HepG2 (cell line): ENCODE data around the gene POLR1H. TPM values are rescaled to one million over a fixed set of nuclear protein-coding genes. Genes with fewer than 3 reads are reported as not detected.

ENCODE experiments used
- ARID3A ChIP-seq: IDR thresholded peaks from 2 replicates; pipeline ENCODE4 v1.6.1; 2012; ENCODE audit warnings: low read depth, low read length, improper control_type of control experiment
- ATF4 ChIP-seq, 2 experiments: fragments of 450-650 bp in 1 of 2; sonication (generic) in 1 of 2; formaldehyde crosslinking; IDR thresholded peaks; 2 replicates each; pipeline versions ENCODE4 v1.5.0 to v1.8.0; 2020 to 2022; ENCODE audit warnings: mild to moderate bottlenecking in 1 of 2, missing genetic modification reagents in 1 of 2
- CCDC6 ChIP-seq: sonication (generic); formaldehyde crosslinking; IDR thresholded peaks from 2 replicates; pipeline ENCODE4 v1.8.1; 2022; ENCODE audit warnings: mild to moderate bottlenecking, missing genetic modification reagents, moderate library complexity
- HDAC6 ChIP-seq: fragments of 200-600 bp; sonication (generic); IDR thresholded peaks from 2 replicates; pipeline ENCODE4 v1.7.0; 2017; ENCODE audit warnings: mild to moderate bottlenecking, antibody characterized with exemption, low read length, low read depth
- HMG20A ChIP-seq: IDR thresholded peaks from 2 replicates; pipeline ENCODE4 v1.6.1; 2016; ENCODE audit warnings: borderline replicate concordance
- HNRNPLL ChIP-seq: fragments of 200-400 bp; formaldehyde crosslinking; IDR thresholded peaks from 2 replicates; pipeline ENCODE4 v1.6.1; 2017; ENCODE audit warnings: mild to moderate bottlenecking, low read depth, low read length; ENCODE audit not compliant: poor library complexity, severe bottlenecking
- HOXA3 ChIP-seq: sonication (generic); formaldehyde crosslinking; IDR thresholded peaks from 2 replicates; pipeline ENCODE4 v1.5.0; 2020; ENCODE audit warnings: missing genetic modification reagents
- JUNB ChIP-seq: sonication (generic); formaldehyde crosslinking; IDR thresholded peaks from 2 replicates; pipeline ENCODE4 v1.8.0; 2022; ENCODE audit warnings: missing genetic modification reagents, mild to moderate bottlenecking, borderline replicate concordance
- KDM4B ChIP-seq: sonication (generic); formaldehyde crosslinking; IDR thresholded peaks from 2 replicates; pipeline ENCODE4 v1.4.0; 2020; ENCODE audit warnings: missing genetic modification reagents
- MEIS1 ChIP-seq: sonication (generic); formaldehyde crosslinking; IDR thresholded peaks from 2 replicates; pipeline ENCODE4 v1.9.0; 2021; ENCODE audit warnings: mild to moderate bottlenecking, missing genetic modification reagents, moderate library complexity, borderline replicate concordance
- NCOA2 ChIP-seq: sonication (generic); formaldehyde crosslinking; IDR thresholded peaks from 2 replicates; pipeline ENCODE4 v1.8.0; 2022; ENCODE audit warnings: inconsistent platforms
- NFYC ChIP-seq: IDR thresholded peaks from 2 replicates; pipeline ENCODE4 v1.6.1; 2016; ENCODE audit warnings: missing genetic modification reagents, missing compliant biosample characterization
- PREB ChIP-seq: sonication (generic); formaldehyde crosslinking; IDR thresholded peaks from 2 replicates; pipeline ENCODE4 v1.4.0; 2020; ENCODE audit warnings: missing genetic modification reagents
- SIN3A ChIP-seq: IDR thresholded peaks from 2 replicates; pipeline ENCODE4 v1.6.1; 2011; ENCODE audit warnings: low read depth, mild to moderate bottlenecking, control low read depth, low read length, borderline replicate concordance
- SP5 ChIP-seq: IDR thresholded peaks from 2 replicates; pipeline ENCODE4 v1.6.1; 2016; ENCODE audit warnings: low read depth, borderline replicate concordance
- SRF ChIP-seq: IDR thresholded peaks from 2 replicates; pipeline ENCODE4 v1.6.1; 2011; ENCODE audit warnings: mild to moderate bottlenecking, low read depth, low read length, moderate library complexity
- TAF15 ChIP-seq: fragments of 200-400 bp; formaldehyde crosslinking; IDR thresholded peaks from one replicate; pipeline ENCODE4 v1.6.1; 2018; ENCODE audit warnings: mild to moderate bottlenecking, low read depth, low read length; ENCODE audit not compliant: poor library complexity, severe bottlenecking
- ZBTB10 ChIP-seq: sonication (generic); formaldehyde crosslinking; IDR thresholded peaks from 2 replicates; pipeline ENCODE4 v1.4.0; 2020; ENCODE audit warnings: missing genetic modification reagents, borderline replicate concordance
- ZFP41 ChIP-seq: sonication (generic); formaldehyde crosslinking; IDR thresholded peaks from 2 replicates; pipeline ENCODE4 v1.4.0; 2020; ENCODE audit warnings: mild to moderate bottlenecking, missing genetic modification reagents, borderline replicate concordance
- ZNF292 ChIP-seq: sonication (generic); formaldehyde crosslinking; IDR thresholded peaks from 2 replicates; pipeline ENCODE4 v1.8.1; 2022; ENCODE audit warnings: mild to moderate bottlenecking, low read depth, missing genetic modification reagents, borderline replicate concordance
- ZNF629 ChIP-seq: sonication (generic); formaldehyde crosslinking; conservative IDR thresholded peaks from 2 replicates; pipeline ENCODE4 v1.5.0; 2020; ENCODE audit warnings: missing genetic modification reagents
- ZSCAN25 ChIP-seq: sonication (generic); formaldehyde crosslinking; IDR thresholded peaks from 2 replicates; pipeline ENCODE4 v1.8.0; 2022; ENCODE audit warnings: mild to moderate bottlenecking, missing genetic modification reagents
- polyA plus RNA-seq, 8 experiments: library from polyadenylated mRNA; depleted of rRNA in 3 of 8; stranded (reverse) in 7 of 8; unstranded in 1 of 8; fragments of >200 nt; fragmentation: Illumina TruSeq in 4 of 8; extraction: Trizol in 4 of 8; gene quantifications; 2 replicates each; pipeline versions ENCODE4 v1.2.1 to v1.2.3, GENCODE V29; 2011 to 2016; ENCODE audit warnings: low read depth in 4 of 8, missing spikeins in 1 of 8, mixed read lengths in 1 of 8; ENCODE audit not compliant: insufficient read depth in 1 of 8
- total RNA-seq, 5 experiments: library from RNA; depleted of rRNA; stranded (reverse); fragments of >200 nt; fragmentation: Illumina TruSeq; extraction: Trizol; gene quantifications; 2 replicates each; pipeline ENCODE4 v1.2.3, GENCODE V29; 2016; ENCODE audit warnings: low read depth in 1 of 5

POLR1H gene
- total and polyA plus RNA-seq, 2 of the 13 experiments (the other 11 are each of a cell fraction or from before 2014, with no cell fraction given): 61.4 to 79.8 TPM

- TF ChIP-seq MEIS1 (peak; percentile 43), JUNB (CRISPR knock-in tag) (no peak), ZSCAN25 (CRISPR knock-in tag) (peak; percentile 50; the same call in 1 of the 2 replicates), ZNF292 (CRISPR knock-in tag) (no peak; the same call in 1 of the 2 replicates), HOXA3 (CRISPR knock-in tag) (peak; percentile 79; the same call in 1 of the 2 replicates), ZFP41 (CRISPR knock-in tag) (peak; percentile 59; the same call in 1 of the 2 replicates), HDAC6 (no peak), SRF (no peak), SIN3A (peak; percentile 87; the same call in 1 of the 2 replicates), CCDC6 (peak; percentile 82; the same call in 1 of the 2 replicates), ARID3A (no peak), ZBTB10 (no peak), HMG20A (CRISPR knock-in tag) (0 out of 2 replicates have a peak, but pooled peaks have one; percentile 9), ATF4 (CRISPR knock-in tag; IDR thresholded peaks at IDR 0.05) (no peak), NCOA2 (CRISPR knock-in tag) (peak; percentile 58), KDM4B (peak; percentile 23; the same call in 1 of the 2 replicates), PREB (CRISPR knock-in tag) (0 out of 2 replicates have a peak, but pooled peaks have one; percentile 43), ZNF629 (peak; percentile 14; the same call in 1 of the 2 replicates), NFYC (no peak), SP5 (CRISPR knock-in tag) (peak; percentile 88; the same call in 1 of the 2 replicates), TAF15 (no peak), HNRNPLL (peak; percentile 87)
Measured at GRCh38 chr6:30101444-30102413, 40.7 kb downstream of the POLR1H start (continued).
